ENCODE measurements around the gene LYPD3.

The LYPD3 gene

GRCh38 chr19:43485951-43486350 lies 20.5 kb upstream of the LYPD3 start:
- no peak for DNase-seq (ENCODE audit: low spot score)

DNA sequence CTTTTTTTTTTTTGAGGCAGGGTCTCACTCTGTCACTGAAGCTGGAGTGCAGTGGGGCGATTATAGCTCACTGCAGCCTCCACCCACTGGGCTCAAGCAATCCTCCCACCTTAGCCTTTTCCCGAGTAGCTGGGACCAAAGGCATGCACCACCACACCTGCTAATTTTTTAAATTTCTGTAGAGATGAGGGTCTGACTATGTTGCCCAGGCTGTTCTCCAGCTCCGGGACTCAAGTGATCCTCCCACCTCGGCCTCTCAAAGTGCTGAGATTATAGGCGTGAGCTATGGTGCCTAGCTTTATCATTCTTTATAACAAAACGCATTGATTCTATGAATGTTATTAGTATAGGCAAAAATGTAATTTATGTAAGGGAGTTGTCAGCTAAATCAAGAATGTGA lies 17.9 kb upstream of the LYPD3 start:
- no peak for DNase-seq (ENCODE audit: low spot score)

GRCh38 chr19:43482193-43482592 lies 16.8 kb upstream of the LYPD3 start:
- DNase-seq (ENCODE audit: low spot score) = no peak

- no peak for DNase-seq (ENCODE audit: low spot score)
Measured at GRCh38 chr19:43481701-43482100, 16.3 kb upstream of the LYPD3 start.

- DNase-seq (ENCODE audit: low spot score) = no peak
Measured at GRCh38 chr19:43480574-43480973, 15.2 kb upstream of the LYPD3 start.

DNA sequence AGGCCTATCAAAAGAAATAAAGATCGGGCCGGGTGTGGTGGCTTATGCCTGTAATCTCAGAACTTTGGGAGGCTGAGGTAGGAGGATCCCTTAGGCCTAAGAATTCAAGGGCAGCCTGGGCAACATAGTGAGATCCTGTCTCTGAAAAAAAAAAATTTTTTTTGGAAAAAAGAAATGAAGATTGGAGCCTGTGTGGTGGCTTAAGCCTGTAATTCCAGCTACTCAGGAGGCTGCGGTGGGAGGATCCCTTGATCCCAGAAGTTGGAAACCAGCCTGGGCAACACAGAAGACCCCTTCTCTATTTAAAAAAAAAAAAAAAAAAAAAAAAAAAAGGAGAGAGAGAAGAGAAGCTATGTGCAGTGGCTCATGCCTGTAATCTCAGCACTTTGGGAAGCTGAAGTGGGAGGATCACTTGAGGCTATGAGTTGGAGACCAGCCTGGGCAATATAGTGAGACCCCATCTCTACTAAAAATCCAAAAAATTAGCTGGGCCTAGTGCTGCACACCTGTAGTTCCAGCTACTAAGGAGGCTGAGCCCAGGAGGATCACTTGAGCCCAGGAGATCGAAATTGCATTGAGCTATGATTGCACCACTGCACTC lies 14.7 kb upstream of the LYPD3 start:
- DNase-seq (ENCODE audit: low spot score) = no peak

GRCh38 chr19:43479226-43479625 lies 13.8 kb upstream of the LYPD3 start:
- DNase-seq (ENCODE audit: low spot score) = no peak

GRCh38 chr19:43478323-43478722 lies 12.9 kb upstream of the LYPD3 start:
- no peak for DNase-seq (ENCODE audit: low spot score)

DNA sequence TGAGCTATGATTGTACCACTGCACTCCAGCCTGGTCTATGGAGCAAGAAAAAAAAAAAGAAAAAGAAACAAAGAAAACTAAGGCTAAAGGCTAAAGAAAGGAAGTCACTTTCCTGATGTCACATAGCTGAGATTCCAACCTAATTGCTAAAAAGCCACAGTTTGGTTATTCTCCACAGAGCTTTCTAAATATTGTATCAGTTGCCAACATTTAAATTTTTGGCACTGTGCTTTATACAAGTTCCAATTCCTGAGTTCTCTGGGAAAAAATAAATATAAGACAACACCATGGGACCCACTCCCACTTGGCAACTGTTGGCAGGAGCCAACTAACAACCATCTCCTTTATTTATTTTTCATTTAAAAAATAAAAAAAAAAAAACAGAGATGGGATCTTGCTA lies 11.2 kb upstream of the LYPD3 start:
- DNase-seq (ENCODE audit: low spot score) = no peak

GRCh38 chr19:43474986-43475705 lies 9.7 kb upstream of the LYPD3 start:
- peak; percentile 88 for DNase-seq (ENCODE audit: low spot score)

- no peak for DNase-seq (ENCODE audit: low spot score)
Measured at GRCh38 chr19:43474487-43474886, 9.1 kb upstream of the LYPD3 start.

GRCh38 chr19:43471091-43471490 lies 5.7 kb upstream of the LYPD3 start:
- DNase-seq (ENCODE audit: low spot score) = no peak

DNA sequence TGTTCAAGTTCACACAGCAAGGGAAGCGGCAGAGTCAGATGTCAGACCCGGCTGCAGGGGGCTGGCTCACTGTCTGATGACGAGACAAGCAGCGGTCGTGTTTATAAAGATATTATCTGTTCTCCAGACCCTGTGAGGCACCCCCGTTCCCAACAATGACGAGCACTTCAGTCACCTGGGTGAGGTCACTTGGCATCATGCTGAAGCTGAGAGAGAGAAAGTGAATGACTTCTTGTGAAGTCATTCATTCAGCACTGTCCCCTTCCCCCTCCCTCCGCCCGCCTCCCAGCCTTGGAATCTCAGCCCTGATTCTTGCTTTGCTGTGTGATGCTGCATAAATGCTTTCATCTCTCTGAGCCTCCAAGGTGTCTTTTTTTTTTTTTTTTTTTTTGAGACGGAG lies 4.9 kb upstream of the LYPD3 start:
- no peak for DNase-seq (ENCODE audit: low spot score)

DNA sequence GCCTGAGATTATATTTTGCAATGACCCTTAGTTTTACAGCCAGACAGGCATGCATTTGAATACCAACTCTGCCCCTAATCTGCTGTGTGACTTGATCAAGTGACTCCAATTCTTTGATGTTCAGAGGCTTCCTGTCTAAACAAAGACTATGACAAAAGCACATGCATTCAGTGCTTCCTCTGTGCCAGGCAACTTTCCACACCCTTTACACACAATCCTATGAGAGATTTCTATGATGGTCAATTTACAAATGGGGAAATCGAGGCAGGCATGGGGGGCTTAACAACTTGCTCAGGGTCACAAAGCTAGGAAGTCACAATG lies 3.7 kb upstream of the LYPD3 start:
- no peak for DNase-seq (ENCODE audit: low spot score)

DNA sequence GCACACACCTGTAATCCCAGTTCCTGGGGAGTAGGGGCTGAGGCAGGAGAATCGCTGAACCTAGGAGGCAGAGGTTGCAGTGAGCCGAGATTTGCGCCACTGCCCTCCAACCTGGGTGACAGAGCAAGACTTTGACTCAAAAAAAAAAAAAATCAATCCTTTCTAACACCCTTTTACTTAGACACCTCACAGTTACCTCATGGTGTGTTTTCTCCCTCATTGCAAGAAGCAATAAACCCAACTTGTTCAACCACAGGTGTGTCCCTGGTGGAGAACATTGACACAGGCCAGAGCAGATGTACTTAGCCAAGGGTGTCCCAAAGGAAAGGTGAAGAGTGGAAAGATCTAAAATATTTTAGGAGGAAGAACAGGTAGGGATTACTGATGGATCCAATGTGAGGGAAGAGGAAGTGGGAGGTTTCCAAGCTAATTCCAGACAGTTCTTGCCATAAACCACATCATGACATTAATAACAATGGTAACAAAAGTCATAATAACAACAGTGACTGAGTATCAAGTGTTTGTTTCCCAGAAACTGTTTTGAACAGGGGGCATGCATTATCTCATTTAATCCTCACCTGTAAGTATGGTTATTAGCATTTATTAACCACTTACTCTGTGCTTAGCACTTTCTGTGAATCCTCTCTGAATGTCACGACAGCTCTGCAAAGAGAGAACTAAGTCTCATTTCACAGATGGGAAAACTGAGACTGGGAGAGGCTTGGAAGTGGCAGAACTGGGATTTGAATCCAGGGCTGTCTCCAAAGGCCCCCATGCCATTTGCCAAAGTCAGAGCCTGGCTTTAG lies 3.1 kb upstream of the LYPD3 start:
- DNase-seq (ENCODE audit: low spot score) = no peak

- no peak for DNase-seq (ENCODE audit: low spot score)
Measured at GRCh38 chr19:43467730-43468129, 2.3 kb upstream of the LYPD3 start.

DNA sequence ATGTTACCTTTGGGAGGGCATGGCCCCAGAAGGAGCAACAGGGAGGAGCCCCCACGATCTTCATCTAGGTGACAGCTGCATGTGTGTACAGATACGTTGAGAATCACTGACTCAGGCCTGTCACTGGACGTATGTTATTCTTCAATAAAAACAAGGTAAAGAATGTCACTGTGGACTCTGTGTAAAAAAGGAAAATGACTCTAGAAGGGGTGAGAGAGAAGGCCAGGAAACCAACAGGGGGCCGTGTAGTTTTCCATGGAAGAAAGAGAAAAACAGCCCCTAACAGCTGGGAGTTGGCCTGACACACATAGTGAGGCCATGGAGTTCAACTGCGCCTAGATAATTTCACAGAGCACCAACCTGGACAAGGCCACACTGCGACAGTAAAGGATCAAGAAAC lies 1.9 kb upstream of the LYPD3 start:
- no peak for DNase-seq (ENCODE audit: low spot score)

GRCh38 chr19:43466793-43467192 lies 1.4 kb upstream of the LYPD3 start:
- no peak for DNase-seq (ENCODE audit: low spot score)

GRCh38 chr19:43464134-43464775 lies 1.2 kb downstream of the LYPD3 start:
- peak; percentile 59 for DNase-seq (ENCODE audit: low spot score)

- DNase-seq (ENCODE audit: low spot score) = peak; percentile 88
Measured at GRCh38 chr19:43463381-43464133, 1.9 kb downstream of the LYPD3 start.

DNA sequence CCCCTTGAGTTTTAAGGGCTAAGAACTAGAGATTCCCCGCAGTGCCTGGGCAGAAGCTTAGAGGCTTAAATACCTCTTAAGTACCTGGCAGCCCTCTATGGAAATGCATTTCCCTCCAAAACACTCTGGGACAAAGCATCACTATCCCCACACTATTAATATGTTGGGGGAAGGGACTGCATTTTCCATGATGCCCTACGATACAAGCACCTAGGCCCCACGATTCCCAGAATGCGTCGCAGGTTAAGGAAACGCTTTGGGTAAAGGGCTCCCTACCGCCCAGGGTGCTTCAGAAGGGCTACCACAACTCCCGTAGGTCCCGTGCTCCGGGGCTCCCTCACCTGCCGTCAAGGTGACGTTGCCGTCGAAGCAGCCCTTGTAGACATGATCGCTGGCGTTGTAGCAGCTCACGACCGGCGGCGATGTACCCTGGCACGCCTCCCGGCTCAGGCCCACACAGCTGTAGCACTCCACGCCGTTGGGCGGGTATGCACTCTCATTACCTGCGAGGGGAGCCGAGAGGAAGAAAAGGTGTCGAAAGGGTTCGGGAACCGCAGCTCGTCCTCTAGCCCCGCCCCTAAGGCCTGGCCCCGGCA lies 2.5 kb downstream of the LYPD3 start:
- no peak for DNase-seq (ENCODE audit: low spot score)

DNA sequence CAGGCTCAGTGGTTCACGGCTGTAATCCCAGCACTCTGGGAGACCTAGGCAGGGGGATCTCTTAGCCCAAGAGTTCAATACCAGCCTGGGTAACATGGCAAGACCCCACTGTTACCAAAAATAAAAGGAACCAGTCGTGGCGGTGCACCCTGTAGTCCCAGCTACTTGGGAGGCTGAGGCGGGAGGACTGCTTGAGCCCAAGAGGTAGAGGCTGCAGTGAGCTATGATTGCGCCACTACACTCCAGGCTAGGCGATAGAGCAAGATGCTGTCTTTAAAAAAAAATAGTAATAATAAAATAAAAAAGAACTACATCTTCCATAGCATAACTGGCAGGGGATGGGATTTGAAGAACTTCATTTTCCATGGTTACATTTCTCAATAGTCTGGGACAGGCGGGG lies 3.0 kb downstream of the LYPD3 start:
- DNase-seq (ENCODE audit: low spot score) = no peak
